Thoracic aorta (tissue), 2 donors: ENCODE results near the gene LRCH3. TPM values are rescaled to one million over a fixed set of nuclear protein-coding genes. Genes with fewer than 3 reads are reported as not detected.

ENCODE experiments used
- ATAC-seq: fragments of 150-250 bp; one replicate; pipeline ENCODE4 v1.8.0; 2017; ENCODE audit warnings: low read depth; ENCODE audit not compliant: insufficient number of reproducible peaks, low FRiP score
- DNase-seq: peaks from one replicate; pipeline ENCODE4 v3.0.0-alpha.2; 2020; ENCODE audit warnings: low spot score
- H3K27ac ChIP-seq, 2 donors: fragments of 200-600 bp; sonication (generic); 1 replicate in 1 of 2; 2 replicates in 1 of 2; pipeline ENCODE4 v1.5.1; 2016; ENCODE audit warnings: mild to moderate bottlenecking in 2 of 2, moderate library complexity in 2 of 2
- H3K27me3 ChIP-seq: fragments of 200-600 bp; sonication (generic); replicated peaks from 2 replicates; pipeline ENCODE4 v1.6.0; 2016; ENCODE audit warnings: mild to moderate bottlenecking; ENCODE audit not compliant: insufficient read depth
- H3K36me3 ChIP-seq: fragments of 200-600 bp; sonication (generic); one replicate; pipeline ENCODE4 v1.5.1; 2016
- H3K4me1 ChIP-seq, 2 donors: fragments of 200-600 bp; sonication (generic); 1 replicate in 1 of 2; 2 replicates in 1 of 2; pipeline versions ENCODE4 v1.5.1 to v1.6.0; 2016; ENCODE audit warnings: low read depth in 2 of 2, mild to moderate bottlenecking in 1 of 2; ENCODE audit not compliant: control insufficient read depth in 1 of 2
- H3K4me3 ChIP-seq: fragments of 200-600 bp; sonication (generic); 2 replicates; pipeline ENCODE4 v1.5.1; 2016; ENCODE audit warnings: mild to moderate bottlenecking
- H3K9me3 ChIP-seq: fragments of 200-600 bp; sonication (generic); 2 replicates; pipeline ENCODE4 v1.5.1; 2016
- total RNA-seq, 2 donors: library from RNA; depleted of rRNA; stranded (reverse); fragments of >200 nt; gene quantifications; one replicate each; pipeline versions ENCODE4 v1.1.0 to v1.2.3, GENCODE V29; 2016
- TF ChIP-seq, protein P1 (sequence below): fragments of 200-600 bp; sonication (generic); IDR thresholded peaks from one replicate; pipeline ENCODE4 v1.5.1; 2019; ENCODE audit warnings: antibody characterized with exemption

LRCH3 gene
- total RNA-seq, 2 donors from 2014 or later = 66.7 to 87.6 TPM

DNA sequence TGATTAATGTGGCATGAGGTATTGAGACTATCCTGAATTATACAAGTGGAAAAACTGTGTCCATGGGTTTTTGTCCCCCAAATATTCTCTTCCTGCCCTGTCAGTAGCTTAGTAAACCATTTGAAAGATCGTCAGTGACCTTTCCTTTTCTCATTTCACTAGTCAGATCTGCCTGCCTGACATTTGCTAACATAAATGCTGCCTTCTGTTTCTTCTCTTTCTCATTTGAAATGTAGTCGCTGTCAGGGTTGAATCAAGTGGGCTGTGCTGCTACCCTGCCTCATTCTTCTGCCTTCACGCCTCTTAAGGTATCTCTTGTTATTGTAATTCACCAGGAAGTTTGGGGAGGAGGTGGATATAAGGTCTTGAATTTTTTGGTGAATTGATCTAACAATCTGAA lies 67.5 kb downstream of the LRCH3 start:
- Histone ChIP-seq H3K4me1 (no peaks in the 10 kb centered on the region), H3K4me3 (no peak overlapping the region), H3K9me3 (no peaks in the 10 kb centered on the region), H3K27me3 (no peaks in the 10 kb centered on the region), H3K36me3 (peaks cover 33% of the 10 kb centered on the region), H3K27ac (no peak overlapping the region)
- ATAC-seq (no peak), DNase-seq (no peak)
- TF ChIP-seq, protein P1, sequence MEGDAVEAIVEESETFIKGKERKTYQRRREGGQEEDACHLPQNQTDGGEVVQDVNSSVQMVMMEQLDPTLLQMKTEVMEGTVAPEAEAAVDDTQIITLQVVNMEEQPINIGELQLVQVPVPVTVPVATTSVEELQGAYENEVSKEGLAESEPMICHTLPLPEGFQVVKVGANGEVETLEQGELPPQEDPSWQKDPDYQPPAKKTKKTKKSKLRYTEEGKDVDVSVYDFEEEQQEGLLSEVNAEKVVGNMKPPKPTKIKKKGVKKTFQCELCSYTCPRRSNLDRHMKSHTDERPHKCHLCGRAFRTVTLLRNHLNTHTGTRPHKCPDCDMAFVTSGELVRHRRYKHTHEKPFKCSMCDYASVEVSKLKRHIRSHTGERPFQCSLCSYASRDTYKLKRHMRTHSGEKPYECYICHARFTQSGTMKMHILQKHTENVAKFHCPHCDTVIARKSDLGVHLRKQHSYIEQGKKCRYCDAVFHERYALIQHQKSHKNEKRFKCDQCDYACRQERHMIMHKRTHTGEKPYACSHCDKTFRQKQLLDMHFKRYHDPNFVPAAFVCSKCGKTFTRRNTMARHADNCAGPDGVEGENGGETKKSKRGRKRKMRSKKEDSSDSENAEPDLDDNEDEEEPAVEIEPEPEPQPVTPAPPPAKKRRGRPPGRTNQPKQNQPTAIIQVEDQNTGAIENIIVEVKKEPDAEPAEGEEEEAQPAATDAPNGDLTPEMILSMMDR = no peak

DNA sequence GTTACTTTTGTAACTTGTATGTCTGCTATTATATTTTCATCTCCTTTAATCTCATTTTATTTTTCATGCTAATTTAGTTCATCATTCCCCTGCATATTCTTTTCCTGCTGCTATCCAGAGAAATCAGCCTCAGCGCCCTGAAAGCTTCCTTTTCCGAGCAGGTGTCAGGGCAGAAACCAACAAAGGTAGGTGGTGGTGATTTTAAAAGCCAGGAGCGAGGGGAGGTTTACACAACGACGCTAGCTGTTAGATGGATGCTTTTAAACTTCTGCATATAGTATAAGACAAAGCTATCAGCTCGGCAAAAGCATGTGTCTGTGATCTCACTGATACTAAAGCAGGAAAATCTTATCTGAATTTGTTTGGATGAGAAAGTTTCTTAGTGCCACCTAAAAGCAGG lies 75.0 kb downstream of the LRCH3 start:
- Histone ChIP-seq H3K27me3 (no peaks in the 10 kb centered on the region), H3K27ac (no peak overlapping the region), H3K36me3 (peaks cover 23% of the 10 kb centered on the region), H3K4me3 (no peak overlapping the region), H3K9me3 (no peaks in the 10 kb centered on the region), H3K4me1 (no peaks in the 10 kb centered on the region)
- ATAC-seq (no peak), DNase-seq (no peak)
- TF ChIP-seq, protein P1 = no peak

GRCh38 chr3:197873329-197873728 lies 82.3 kb downstream of the LRCH3 start:
- Histone ChIP-seq H3K27ac (no peak overlapping the region), H3K27me3 (no peaks in the 10 kb centered on the region), H3K4me3 (no peak overlapping the region), H3K9me3 (no peaks in the 10 kb centered on the region), H3K36me3 (peaks cover 51% of the 10 kb centered on the region), H3K4me1 (no peaks in the 10 kb centered on the region)
- ATAC-seq = no peak
- DNase-seq = no peak
- TF ChIP-seq, protein P1 = no peak

DNA sequence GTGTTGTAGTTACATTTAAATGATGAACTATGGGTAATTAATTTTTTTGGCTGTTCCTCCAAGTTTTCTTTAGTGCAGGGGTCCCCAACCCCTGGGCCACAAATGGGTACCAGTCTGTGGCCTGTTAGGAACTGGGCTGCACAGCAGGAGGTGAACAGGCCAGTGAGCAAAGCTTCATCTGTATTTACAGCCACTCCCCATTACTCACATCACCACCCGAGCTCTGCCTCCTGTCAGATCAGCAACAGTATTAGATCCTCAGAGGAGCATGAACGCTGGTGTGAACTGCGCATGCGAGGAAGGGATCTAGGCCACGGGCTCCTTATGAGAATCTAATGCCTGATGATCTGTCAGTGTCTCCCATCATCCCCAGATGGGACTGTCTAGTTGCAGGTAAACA lies 83.0 kb downstream of the LRCH3 start:
- Histone ChIP-seq H3K9me3 (no peaks in the 10 kb centered on the region), H3K27ac (no peak overlapping the region), H3K36me3 (peaks cover 51% of the 10 kb centered on the region), H3K4me1 (no peaks in the 10 kb centered on the region), H3K4me3 (no peak overlapping the region), H3K27me3 (no peaks in the 10 kb centered on the region)
- DNase-seq (no peak), ATAC-seq (no peak)
- TF ChIP-seq, protein P1 = no peak

DNA sequence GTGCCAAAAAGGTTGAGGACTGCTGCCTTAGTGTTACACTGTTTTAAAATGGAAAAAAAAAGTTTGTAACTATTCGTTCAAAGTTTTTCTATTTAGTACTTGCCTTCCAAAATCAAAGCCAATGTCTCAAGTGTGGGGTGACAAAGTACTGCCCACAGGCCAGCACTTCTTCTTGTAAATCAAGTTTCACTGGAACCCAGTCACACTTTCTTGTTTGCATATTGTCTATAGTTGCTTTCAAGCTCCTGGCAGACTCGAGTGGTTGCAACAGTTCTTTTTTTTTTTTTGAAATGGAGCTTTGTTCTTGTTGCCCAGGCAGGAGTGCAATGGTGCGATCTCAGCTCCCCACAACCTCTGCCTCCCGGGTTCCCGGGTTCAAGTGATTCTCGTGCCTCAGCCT lies 83.6 kb downstream of the LRCH3 start:
- Histone ChIP-seq H3K27ac (no peak overlapping the region), H3K9me3 (no peaks in the 10 kb centered on the region), H3K36me3 (peaks cover 51% of the 10 kb centered on the region), H3K4me3 (no peak overlapping the region), H3K27me3 (no peaks in the 10 kb centered on the region), H3K4me1 (no peaks in the 10 kb centered on the region)
- DNase-seq (no peak), ATAC-seq (no peak)
- TF ChIP-seq, protein P1 = no peak
